WTC11 (cell line): ENCODE data around the gene L1CAM.

ENCODE experiments used
- ELF4 ChIP-seq: sonication (generic); formaldehyde crosslinking; IDR thresholded peaks from 2 replicates; pipeline ENCODE4 v1.8.1; 2022; ENCODE audit warnings: low read depth, mild to moderate bottlenecking, moderate library complexity, missing genetic modification reagents
- ETV6 ChIP-seq: sonication (generic); formaldehyde crosslinking; IDR thresholded peaks from 2 replicates; pipeline ENCODE4 v1.8.1; 2022; ENCODE audit warnings: mild to moderate bottlenecking, missing genetic modification reagents

- TF ChIP-seq ETV6 = no peak
- TF ChIP-seq ELF4 = no peak
Observed at GRCh38 chrX:153827016-153827415, 59.0 kb downstream of the L1CAM start.
